ENCODE data around the gene XRCC5. TPM values are rescaled to one million over a fixed set of nuclear protein-coding genes. Genes with fewer than 3 reads are reported as not detected.

Gene XRCC5
- total RNA-seq, 3 donors from 2014 or later, result 134 to 227 (median 188) TPM

GRCh38 chr2:216081487-216082116, 27.5 kb upstream of the XRCC5 start, which contains the start of the genes PECR and TMEM169:
Gene PECR, minus strand, starts transcription at chr2:216081809. Its CDS starts 68 bp downstream, at chr2:216081741.
Gene TMEM169, plus strand, starts transcription at chr2:216081919. Its CDS starts 14,045 bp downstream, at chr2:216095964.
- Histone ChIP-seq H3K4me3 (peak within 1 kb of the TSS; percentile 55 to 73 (median 67)), H3K27me3 (no peaks in the 10 kb centered on the region), H3K4me1 (no peaks in the 10 kb centered on the region), H3K36me3 (no peaks in the 10 kb centered on the region), H3K9me3 (no peaks in the 10 kb centered on the region), H3K27ac (peak within 1 kb of the TSS; percentile 2 to 17)
- TF ChIP-seq POLR2A (IDR thresholded peaks at IDR 0.05) (no peak), POLR2AphosphoS5 (IDR thresholded peaks at IDR 0.05) (no peak), CTCF (IDR thresholded peaks at IDR 0.05) (no peak)
- DNase-seq (ENCODE audit: low spot score in 2 of 2), result peak; percentile 43 to 72
- intact Hi-C loops (cut with DNase I; ENCODE audit: low total_unique reads), result no loop called here

GRCh38 chr2:216082117-216082711, 26.9 kb upstream of the XRCC5 start:
- Histone ChIP-seq H3K4me3 (peak overlapping the region; percentile 55 to 73 (median 67)), H3K9me3 (no peaks in the 10 kb centered on the region), H3K4me1 (no peaks in the 10 kb centered on the region), H3K27ac (peak overlapping the region in 1 of 2 donors; percentile 17), H3K36me3 (no peaks in the 10 kb centered on the region), H3K27me3 (no peaks in the 10 kb centered on the region)
- DNase-seq (ENCODE audit: low spot score in 2 of 2), result no peak
- intact Hi-C loops (cut with DNase I; ENCODE audit: low total_unique reads), result no loop called here
- TF ChIP-seq CTCF (IDR thresholded peaks at IDR 0.05), result no peak
- no peak for TF ChIP-seq POLR2AphosphoS5 (IDR thresholded peaks at IDR 0.05)
- TF ChIP-seq POLR2A (IDR thresholded peaks at IDR 0.05), result no peak

- H3K36me3 ChIP-seq, result no peaks in the 10 kb centered on the region
- no peaks in the 10 kb centered on the region for H3K27me3 ChIP-seq
- no peak for TF ChIP-seq POLR2A (IDR thresholded peaks at IDR 0.05)
- TF ChIP-seq CTCF (IDR thresholded peaks at IDR 0.05), result no peak
- no peaks in the 10 kb centered on the region for H3K4me1 ChIP-seq
- H3K4me3 ChIP-seq, result no peak overlapping the region
- intact Hi-C loops (cut with DNase I; ENCODE audit: low total_unique reads), result no loop called here
- DNase-seq (ENCODE audit: low spot score in 2 of 2), result no peak
- H3K9me3 ChIP-seq, result no peaks in the 10 kb centered on the region
- no peak overlapping the region for H3K27ac ChIP-seq
These were observed 26.3 kb upstream of the XRCC5 start for GRCh38 chr2:216082805-216083204.

GRCh38 chr2:216083464-216084281, 25.5 kb upstream of the XRCC5 start:
- Histone ChIP-seq H3K27ac (no peak overlapping the region), H3K36me3 (no peaks in the 10 kb centered on the region), H3K9me3 (no peaks in the 10 kb centered on the region), H3K4me1 (no peaks in the 10 kb centered on the region), H3K4me3 (no peak overlapping the region), H3K27me3 (no peaks in the 10 kb centered on the region)
- TF ChIP-seq POLR2A (IDR thresholded peaks at IDR 0.05), result no peak
- TF ChIP-seq POLR2AphosphoS5 (IDR thresholded peaks at IDR 0.05), result no peak
- no peak for TF ChIP-seq CTCF (IDR thresholded peaks at IDR 0.05)
- intact Hi-C loops (cut with DNase I; ENCODE audit: low total_unique reads), result no loop called here
- no peak for DNase-seq (ENCODE audit: low spot score in 2 of 2)

GRCh38 chr2:216084547-216084946, 24.6 kb upstream of the XRCC5 start:
- TF ChIP-seq CTCF (IDR thresholded peaks at IDR 0.05) (no peak), POLR2A (IDR thresholded peaks at IDR 0.05) (no peak), POLR2AphosphoS5 (IDR thresholded peaks at IDR 0.05) (no peak)
- no peak overlapping the region for H3K4me3 ChIP-seq

More at GRCh38 chr2:216084547-216084946, 24.6 kb upstream of the XRCC5 start:
- no peak for DNase-seq (ENCODE audit: low spot score in 2 of 2)
- H3K36me3 ChIP-seq, result no peaks in the 10 kb centered on the region
- no peaks in the 10 kb centered on the region for H3K27me3 ChIP-seq
- H3K9me3 ChIP-seq, result no peaks in the 10 kb centered on the region
- H3K4me1 ChIP-seq, result no peaks in the 10 kb centered on the region
- no peak overlapping the region for H3K27ac ChIP-seq
- intact Hi-C loops (cut with DNase I; ENCODE audit: low total_unique reads), result no loop called here
